ENCODE data around the gene GAMT. TPM values are rescaled to one million over a fixed set of nuclear protein-coding genes. Genes with fewer than 3 reads are reported as not detected.

The GAMT gene
- total and polyA plus RNA-seq, 2 of the 13 experiments (the other 11 are each of a cell fraction or from before 2014, with no cell fraction given), result 115 to 124 TPM

DNA sequence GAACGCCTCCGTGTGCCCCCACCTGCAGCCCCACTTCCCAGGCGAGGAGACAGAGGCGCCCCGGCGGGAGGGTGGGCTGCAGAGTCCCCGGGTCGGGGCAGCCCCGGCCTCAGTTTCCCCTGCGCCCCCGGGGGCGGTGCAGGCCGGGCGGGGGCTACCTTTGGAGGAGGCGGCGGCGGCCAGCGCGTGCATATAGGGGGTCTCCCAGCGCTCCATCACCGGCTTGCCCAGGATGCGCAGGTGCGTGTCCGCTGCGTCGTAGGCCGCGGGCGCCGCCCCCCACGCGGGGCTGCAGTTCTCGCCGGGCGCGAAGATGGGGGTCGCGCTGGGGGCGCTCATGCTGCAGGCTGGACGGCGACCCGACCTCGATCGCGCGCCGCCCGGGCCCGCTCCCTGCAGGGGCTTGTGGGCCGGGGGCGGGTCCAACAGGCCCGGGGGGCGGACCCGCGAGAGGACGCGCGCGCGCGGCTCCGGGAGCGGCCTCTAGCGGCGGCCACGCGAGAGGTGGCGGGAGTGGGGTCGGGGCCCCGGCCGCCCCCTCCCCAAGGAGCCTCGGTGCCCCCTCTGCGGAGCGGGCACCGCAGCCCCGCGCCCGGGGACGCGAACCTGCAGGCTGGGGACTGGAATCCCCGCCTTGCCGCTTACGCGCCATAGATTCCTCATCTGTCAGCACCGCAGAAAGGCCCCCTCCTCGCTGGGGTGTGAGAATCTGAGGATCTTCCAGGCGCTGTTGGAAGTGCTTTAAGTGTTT lies at the start of gene GAMT (continued):
- TF ChIP-seq ZNF629 (CRISPR knock-in tag; conservative IDR thresholded peaks at IDR 0.05) (no peak), ZMAT3 (CRISPR knock-in tag; conservative IDR thresholded peaks at IDR 0.05) (0 out of 2 replicates have a peak, but pooled peaks have one; percentile 47), SMAD3 (CRISPR knock-in tag; IDR thresholded peaks at IDR 0.05) (no peak), ZNF264 (CRISPR knock-in tag; IDR thresholded peaks at IDR 0.05) (no peak), ZNF501 (CRISPR knock-in tag; IDR thresholded peaks at IDR 0.05) (peak; percentile 69; the same call in 1 of the 2 replicates), ZNF234 (CRISPR knock-in tag; conservative IDR thresholded peaks at IDR 0.05) (0 out of 2 replicates have a peak, but pooled peaks have one; percentile 31), IRX3 (CRISPR knock-in tag; IDR thresholded peaks at IDR 0.05; ENCODE audit: borderline replicate concordance, low read depth) (0 out of 2 replicates have a peak, but pooled peaks have one; percentile 19), ZNF891 (CRISPR knock-in tag; IDR thresholded peaks at IDR 0.05) (no peak; the same call in 1 of the 2 replicates), MEIS2 (CRISPR knock-in tag; IDR thresholded peaks at IDR 0.05) (no peak), GZF1 (CRISPR knock-in tag; IDR thresholded peaks at IDR 0.05) (no peak), ZNF441 (CRISPR knock-in tag; IDR thresholded peaks at IDR 0.05; ENCODE audit: borderline replicate concordance) (0 out of 2 replicates have a peak, but pooled peaks have one; percentile 28), WIZ (CRISPR knock-in tag; IDR thresholded peaks at IDR 0.05) (0 out of 2 replicates have a peak, but pooled peaks have one; percentile 72), ZNF547 (CRISPR knock-in tag; IDR thresholded peaks at IDR 0.05) (0 out of 2 replicates have a peak, but pooled peaks have one; percentile 49), ZNF446 (CRISPR knock-in tag; IDR thresholded peaks at IDR 0.05) (no peak)
- TF ChIP-seq, protein P1, sequence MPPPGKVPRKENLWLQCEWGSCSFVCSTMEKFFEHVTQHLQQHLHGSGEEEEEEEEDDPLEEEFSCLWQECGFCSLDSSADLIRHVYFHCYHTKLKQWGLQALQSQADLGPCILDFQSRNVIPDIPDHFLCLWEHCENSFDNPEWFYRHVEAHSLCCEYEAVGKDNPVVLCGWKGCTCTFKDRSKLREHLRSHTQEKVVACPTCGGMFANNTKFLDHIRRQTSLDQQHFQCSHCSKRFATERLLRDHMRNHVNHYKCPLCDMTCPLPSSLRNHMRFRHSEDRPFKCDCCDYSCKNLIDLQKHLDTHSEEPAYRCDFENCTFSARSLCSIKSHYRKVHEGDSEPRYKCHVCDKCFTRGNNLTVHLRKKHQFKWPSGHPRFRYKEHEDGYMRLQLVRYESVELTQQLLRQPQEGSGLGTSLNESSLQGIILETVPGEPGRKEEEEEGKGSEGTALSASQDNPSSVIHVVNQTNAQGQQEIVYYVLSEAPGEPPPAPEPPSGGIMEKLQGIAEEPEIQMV (CRISPR knock-in tag; IDR thresholded peaks at IDR 0.05; ENCODE audit: low read depth), result peak; percentile 85
- TF ChIP-seq, protein P2, sequence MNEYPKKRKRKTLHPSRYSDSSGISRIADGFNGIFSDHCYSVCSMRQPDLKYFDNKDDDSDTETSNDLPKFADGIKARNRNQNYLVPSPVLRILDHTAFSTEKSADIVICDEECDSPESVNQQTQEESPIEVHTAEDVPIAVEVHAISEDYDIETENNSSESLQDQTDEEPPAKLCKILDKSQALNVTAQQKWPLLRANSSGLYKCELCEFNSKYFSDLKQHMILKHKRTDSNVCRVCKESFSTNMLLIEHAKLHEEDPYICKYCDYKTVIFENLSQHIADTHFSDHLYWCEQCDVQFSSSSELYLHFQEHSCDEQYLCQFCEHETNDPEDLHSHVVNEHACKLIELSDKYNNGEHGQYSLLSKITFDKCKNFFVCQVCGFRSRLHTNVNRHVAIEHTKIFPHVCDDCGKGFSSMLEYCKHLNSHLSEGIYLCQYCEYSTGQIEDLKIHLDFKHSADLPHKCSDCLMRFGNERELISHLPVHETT (CRISPR knock-in tag; conservative IDR thresholded peaks at IDR 0.05), result no peak
- TF ChIP-seq, protein P3, sequence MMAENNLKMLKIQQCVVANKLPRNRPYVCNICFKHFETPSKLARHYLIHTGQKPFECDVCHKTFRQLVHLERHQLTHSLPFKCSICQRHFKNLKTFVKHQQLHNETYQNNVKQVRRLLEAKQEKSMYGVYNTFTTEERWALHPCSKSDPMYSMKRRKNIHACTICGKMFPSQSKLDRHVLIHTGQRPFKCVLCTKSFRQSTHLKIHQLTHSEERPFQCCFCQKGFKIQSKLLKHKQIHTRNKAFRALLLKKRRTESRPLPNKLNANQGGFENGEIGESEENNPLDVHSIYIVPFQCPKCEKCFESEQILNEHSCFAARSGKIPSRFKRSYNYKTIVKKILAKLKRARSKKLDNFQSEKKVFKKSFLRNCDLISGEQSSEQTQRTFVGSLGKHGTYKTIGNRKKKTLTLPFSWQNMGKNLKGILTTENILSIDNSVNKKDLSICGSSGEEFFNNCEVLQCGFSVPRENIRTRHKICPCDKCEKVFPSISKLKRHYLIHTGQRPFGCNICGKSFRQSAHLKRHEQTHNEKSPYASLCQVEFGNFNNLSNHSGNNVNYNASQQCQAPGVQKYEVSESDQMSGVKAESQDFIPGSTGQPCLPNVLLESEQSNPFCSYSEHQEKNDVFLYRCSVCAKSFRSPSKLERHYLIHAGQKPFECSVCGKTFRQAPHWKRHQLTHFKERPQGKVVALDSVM (CRISPR knock-in tag; IDR thresholded peaks at IDR 0.05), result no peak; the same call in 1 of the 2 replicates
- TF ChIP-seq, protein P4, sequence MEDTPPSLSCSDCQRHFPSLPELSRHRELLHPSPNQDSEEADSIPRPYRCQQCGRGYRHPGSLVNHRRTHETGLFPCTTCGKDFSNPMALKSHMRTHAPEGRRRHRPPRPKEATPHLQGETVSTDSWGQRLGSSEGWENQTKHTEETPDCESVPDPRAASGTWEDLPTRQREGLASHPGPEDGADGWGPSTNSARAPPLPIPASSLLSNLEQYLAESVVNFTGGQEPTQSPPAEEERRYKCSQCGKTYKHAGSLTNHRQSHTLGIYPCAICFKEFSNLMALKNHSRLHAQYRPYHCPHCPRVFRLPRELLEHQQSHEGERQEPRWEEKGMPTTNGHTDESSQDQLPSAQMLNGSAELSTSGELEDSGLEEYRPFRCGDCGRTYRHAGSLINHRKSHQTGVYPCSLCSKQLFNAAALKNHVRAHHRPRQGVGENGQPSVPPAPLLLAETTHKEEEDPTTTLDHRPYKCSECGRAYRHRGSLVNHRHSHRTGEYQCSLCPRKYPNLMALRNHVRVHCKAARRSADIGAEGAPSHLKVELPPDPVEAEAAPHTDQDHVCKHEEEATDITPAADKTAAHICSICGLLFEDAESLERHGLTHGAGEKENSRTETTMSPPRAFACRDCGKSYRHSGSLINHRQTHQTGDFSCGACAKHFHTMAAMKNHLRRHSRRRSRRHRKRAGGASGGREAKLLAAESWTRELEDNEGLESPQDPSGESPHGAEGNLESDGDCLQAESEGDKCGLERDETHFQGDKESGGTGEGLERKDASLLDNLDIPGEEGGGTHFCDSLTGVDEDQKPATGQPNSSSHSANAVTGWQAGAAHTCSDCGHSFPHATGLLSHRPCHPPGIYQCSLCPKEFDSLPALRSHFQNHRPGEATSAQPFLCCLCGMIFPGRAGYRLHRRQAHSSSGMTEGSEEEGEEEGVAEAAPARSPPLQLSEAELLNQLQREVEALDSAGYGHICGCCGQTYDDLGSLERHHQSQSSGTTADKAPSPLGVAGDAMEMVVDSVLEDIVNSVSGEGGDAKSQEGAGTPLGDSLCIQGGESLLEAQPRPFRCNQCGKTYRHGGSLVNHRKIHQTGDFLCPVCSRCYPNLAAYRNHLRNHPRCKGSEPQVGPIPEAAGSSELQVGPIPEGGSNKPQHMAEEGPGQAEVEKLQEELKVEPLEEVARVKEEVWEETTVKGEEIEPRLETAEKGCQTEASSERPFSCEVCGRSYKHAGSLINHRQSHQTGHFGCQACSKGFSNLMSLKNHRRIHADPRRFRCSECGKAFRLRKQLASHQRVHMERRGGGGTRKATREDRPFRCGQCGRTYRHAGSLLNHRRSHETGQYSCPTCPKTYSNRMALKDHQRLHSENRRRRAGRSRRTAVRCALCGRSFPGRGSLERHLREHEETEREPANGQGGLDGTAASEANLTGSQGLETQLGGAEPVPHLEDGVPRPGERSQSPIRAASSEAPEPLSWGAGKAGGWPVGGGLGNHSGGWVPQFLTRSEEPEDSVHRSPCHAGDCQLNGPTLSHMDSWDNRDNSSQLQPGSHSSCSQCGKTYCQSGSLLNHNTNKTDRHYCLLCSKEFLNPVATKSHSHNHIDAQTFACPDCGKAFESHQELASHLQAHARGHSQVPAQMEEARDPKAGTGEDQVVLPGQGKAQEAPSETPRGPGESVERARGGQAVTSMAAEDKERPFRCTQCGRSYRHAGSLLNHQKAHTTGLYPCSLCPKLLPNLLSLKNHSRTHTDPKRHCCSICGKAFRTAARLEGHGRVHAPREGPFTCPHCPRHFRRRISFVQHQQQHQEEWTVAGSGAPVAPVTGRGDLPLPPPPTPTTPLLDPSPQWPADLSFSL (CRISPR knock-in tag; IDR thresholded peaks at IDR 0.05), result no peak

Measured in HepG2 (cell line).